Posterior cingulate gyrus (tissue), 11 donors: ENCODE data around the gene MIF.

ENCODE experiments used
- DNase-seq, 10 donors: peaks; one replicate each; pipeline versions ENCODE4 v3.0.0 to v3.0.0-alpha.2; 2020 to 2021; ENCODE audit warnings: mixed read lengths in 3 of 10
- intact Hi-C: fragments of 100-400 bp; cut with DNase I; formaldehyde crosslinking; loops from one replicate; pipeline ENCODE4 v1.15.1; 2023

MIF gene

DNA sequence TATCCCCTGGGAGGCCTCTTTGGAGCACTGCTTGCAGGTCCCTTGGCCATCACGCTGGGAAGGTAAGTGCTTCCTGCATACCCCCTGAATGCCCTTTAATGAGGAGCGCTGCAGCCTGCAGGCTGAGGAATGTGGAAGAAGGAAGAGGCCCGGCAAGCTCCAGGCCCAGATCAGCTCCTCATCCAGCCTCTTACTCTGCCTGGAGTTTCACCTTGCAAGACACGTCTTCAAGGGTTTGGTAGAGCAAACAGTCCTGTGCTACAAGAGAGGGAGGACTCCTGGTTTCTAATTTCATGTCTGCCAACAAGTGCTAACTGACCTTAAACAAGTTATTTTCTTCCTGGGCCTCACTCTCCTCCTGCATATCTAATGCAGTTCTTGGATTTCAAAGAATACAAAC is 25.6 kb upstream of the MIF start:
- intact Hi-C loops, result no loop called here
- DNase-seq, result no peak

DNA sequence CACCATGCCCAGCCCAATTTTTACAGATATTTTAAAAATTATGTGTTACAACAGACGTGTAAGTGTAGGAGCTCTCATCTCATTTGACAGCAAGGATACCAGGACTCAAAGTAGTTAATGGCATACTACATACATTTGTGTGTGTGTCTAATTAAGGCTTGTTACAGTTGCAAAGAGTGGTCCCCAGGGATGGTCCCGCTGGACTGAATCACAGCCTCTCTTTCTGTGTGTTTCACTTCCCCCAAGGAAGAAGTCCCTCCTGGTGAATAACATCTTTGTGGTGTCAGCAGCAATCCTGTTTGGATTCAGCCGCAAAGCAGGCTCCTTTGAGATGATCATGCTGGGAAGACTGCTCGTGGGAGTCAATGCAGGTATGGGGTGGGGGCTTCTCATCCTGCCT is 19.3 kb upstream of the MIF start:
- intact Hi-C loops, result no loop called here
- peak in 1 of 10 donors; percentile 3 for DNase-seq

DNA sequence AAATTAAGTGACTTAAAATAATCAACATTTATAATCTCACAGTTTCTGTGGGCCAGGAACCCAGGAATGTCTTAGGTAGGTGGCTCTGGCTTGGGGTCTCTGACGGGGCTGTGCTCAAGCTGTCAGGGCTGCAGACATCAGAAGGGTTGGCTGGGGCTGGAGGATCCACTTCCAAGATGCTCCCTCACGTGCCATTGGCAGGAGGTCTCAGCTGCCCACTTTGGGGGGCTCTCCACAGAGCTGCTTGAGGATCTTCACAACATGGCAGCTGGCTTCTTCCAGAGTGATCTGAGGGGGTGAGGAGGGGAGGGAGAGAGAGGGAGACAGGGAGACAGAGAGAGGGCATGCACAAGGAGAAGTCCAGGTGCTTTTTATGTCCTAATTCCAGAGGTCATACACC is 18.4 kb upstream of the MIF start:
- intact Hi-C loops, result no loop called here

DNA sequence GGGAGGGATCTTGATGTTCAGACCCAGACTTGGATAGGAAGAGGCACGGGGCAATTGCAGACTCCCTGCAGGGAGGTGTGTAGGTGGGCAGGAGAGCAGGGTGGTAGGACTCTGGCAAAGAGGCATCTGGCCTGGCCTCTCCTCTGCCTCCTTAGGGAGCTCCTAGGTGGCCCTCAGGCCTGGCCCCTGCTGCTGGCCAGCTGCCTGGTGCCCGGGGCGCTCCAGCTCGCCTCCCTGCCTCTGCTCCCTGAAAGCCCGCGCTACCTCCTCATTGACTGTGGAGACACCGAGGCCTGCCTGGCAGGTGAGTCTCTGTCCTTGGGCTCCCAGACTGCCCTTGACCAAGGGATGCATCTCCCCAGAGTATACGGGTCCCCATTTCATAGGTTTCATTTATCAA is 16.6 kb upstream of the MIF start:
- intact Hi-C loops, result no loop called here

More for the DNA sequence above, 18.4 kb upstream of the MIF start:
- peak in 2 of 10 donors; percentile 26 to 54 for DNase-seq

DNA sequence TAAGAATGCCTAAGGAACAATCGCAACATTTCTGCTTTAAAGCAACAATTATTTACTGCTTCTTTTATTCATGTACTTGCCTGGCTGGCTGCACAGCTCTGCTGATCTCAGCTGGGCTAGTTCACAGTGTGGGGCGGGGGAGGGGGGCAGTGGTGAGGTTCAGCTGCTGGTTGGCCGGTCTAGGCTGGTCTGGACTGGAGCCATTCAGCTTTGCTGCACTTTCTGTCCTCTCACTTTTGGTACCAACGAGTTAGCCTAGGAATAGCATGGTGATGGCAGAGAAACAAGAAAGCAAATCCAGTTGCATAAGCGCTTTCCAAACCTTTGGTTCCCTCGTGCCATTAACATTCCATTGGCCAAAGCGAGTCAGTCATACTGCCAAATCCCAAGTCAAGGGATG is 16.0 kb upstream of the MIF start:
- peak in 3 of 10 donors; percentile 27 to 59 (median 59) for DNase-seq
- intact Hi-C loops, result no loop called here

More for the DNA sequence above, 16.6 kb upstream of the MIF start:
- DNase-seq, result peak in 2 of 10 donors; percentile 37 to 62

DNA sequence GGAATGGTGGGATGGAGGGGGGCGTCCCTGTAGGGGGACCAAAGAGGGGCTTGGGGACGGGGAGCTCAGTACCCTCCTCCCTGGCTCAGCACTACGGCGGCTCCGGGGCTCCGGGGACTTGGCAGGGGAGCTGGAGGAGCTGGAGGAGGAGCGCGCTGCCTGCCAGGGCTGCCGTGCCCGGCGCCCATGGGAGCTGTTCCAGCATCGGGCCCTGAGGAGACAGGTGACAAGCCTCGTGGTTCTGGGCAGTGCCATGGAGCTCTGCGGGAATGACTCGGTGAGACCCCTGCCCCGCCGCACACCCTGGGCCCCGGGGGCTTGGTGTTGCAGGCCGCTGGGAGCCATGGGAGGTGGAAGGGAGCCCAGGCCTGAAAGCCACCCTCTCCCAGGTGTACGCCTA is 11.8 kb upstream of the MIF start:
- DNase-seq, result peak in 1 of 10 donors; percentile 69
- intact Hi-C loops, result no loop called here

DNA sequence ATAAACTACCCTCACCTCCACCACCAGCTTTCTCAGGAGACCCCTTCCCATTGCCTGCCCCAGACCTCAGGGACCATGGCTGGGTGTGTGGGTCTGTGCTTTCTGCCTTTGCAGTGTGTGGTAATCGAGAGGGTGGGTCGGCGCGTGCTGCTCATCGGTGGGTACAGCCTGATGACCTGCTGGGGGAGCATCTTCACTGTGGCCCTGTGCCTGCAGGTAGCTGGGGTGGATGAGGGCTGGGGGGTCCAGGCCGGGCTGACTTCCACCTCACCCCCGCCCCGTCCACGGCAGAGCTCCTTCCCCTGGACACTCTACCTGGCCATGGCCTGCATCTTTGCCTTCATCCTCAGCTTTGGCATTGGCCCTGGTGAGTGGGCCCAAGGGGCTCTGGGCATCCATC is 10.5 kb upstream of the MIF start:
- intact Hi-C loops, result no loop called here
- peak in 1 of 10 donors; percentile 47 for DNase-seq

DNA sequence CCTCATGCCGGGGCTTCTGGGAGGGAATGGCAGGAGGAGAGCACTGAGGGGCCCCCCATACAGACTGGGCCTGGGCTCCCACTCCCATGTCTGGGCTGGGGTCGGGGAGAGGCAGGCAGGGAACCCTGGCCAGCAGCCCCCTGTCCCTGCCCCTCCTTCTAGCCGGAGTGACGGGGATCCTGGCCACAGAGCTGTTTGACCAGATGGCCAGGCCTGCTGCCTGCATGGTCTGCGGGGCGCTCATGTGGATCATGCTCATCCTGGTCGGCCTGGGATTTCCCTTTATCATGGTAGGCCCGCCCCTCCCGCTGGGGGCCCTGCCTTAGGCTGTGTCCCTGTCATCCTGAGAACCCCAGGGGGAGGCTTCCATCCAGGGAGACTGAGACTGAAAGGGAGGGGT is 10.0 kb upstream of the MIF start:
- DNase-seq, result peak in 2 of 10 donors; percentile 39 to 72
- intact Hi-C loops, result no loop called here

DNA sequence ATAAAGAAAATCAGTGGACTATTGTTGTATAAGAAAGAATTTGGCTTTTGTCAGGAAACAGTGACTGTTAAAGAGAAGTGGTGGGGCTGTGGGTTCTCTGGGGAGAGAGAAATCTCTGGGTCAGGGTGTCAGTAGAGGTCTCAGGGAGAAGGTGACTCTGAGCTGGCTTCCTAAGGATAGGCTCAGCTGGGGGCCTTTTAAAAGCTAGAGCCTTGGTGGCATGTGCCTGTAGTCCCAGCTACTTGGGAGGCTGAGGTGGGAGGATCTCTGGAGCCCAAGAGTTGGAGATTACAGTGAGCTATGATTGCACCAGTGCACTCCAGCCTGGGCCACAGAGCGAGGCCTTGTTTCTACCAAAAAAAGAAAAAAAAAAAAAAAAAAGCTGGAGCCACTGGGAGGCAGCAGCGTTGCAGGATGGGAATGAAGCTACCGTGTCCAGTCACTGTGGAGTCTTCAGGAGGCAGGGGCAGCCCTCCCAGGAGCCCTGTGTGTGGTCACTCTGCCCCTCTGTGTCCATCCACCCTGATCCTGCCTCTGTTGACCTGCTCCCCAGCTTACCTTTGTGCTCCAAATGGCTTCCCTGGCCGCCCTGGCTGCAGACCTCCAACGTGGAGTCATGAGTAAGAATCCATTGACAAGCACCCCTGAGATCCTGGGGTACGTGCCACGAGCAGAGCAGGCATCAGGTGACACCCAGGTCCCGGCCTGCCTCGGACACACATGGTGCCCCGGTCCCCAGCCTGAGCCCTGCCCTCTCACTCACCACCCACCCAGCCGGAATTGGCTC is 5.4 kb upstream of the MIF start:
- intact Hi-C loops, result no loop called here
- DNase-seq, result peak in 2 of 10 donors; percentile 64 to 88

DNA sequence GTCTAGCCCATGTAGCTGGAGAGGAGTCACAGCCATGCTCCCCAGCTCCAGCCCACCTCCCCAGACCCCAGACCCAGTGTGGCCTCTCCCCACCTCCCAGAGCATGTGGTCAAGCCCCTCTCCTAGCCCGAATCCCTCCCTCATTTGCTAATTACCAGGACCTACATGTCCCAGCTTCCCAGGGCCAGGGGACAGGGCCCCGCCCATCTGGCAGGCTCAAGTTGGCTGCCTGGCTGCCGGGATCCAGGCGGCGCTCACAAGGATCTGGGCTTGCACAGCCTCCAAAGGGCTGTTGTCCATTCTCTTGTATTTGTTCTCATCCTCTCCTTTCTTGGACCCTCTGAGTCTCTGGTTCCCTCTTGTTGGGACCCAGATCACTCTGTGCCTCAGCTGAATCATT is 4.6 kb upstream of the MIF start:
- DNase-seq, result peak in 2 of 10 donors; percentile 34 to 63
- intact Hi-C loops, result no loop called here

DNA sequence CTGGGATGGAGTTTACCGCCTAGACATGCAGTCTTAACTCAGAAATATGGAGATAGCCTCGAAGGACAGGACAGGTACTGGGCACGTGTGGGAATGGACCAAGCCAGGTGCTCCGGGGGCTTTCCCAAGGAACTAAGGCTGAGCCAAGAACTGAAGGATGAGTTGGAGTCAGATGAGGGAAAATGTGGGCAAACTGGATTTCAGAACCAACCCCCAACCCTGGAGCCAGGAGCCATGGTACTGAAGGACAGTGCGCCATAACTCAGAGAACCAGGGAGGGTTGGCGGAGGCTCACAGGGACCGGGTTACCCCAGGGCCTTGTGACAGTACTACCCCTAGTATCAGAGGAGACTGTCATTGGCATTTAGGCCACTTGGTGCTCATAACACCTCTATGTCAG is 2.5 kb upstream of the MIF start:
- DNase-seq, result peak in 1 of 10 donors; percentile 16
- intact Hi-C loops, result no loop called here

DNA sequence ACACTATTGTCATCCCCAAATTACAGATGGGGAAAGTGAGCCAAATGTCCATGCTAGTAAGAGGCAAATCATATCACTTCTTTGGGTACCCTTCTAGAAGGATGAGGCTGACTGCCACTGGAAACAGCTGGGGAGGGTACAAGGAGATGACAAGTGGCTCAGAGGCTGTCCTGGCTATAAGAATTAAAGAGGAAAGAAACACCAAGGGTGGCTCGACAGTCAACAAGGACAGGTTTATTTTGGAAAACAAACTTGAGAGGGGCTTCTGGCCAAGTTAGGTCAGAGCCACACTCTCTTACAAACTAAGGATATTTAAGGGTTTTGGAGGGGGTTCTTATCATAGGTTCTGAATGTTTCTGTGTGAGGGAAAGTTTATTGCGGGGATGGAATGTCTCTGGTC is 2.1 kb upstream of the MIF start:
- peak in 1 of 10 donors; percentile 15 for DNase-seq
- intact Hi-C loops, result no loop called here

DNA sequence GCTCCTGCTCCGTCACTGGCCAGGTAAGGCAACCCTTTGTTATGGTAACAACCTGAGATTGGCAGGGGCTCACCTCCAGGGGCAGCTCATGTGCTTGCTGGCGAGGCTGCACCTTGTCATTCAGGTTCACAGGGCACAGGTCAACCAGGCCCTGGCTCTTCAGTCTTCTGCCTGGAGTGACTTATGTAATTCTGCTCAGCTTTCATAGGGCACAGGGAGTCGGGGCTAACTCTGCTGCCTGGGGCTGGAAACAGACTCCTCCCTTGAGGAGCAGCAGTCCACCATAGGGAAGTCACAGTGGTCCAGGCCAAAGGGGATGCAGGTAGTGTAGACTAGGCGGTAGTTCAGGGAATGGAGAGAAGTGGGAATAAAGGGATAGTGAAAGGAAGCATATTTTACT is 1.5 kb upstream of the MIF start:
- intact Hi-C loops, result no loop called here
- DNase-seq, result no peak

DNA sequence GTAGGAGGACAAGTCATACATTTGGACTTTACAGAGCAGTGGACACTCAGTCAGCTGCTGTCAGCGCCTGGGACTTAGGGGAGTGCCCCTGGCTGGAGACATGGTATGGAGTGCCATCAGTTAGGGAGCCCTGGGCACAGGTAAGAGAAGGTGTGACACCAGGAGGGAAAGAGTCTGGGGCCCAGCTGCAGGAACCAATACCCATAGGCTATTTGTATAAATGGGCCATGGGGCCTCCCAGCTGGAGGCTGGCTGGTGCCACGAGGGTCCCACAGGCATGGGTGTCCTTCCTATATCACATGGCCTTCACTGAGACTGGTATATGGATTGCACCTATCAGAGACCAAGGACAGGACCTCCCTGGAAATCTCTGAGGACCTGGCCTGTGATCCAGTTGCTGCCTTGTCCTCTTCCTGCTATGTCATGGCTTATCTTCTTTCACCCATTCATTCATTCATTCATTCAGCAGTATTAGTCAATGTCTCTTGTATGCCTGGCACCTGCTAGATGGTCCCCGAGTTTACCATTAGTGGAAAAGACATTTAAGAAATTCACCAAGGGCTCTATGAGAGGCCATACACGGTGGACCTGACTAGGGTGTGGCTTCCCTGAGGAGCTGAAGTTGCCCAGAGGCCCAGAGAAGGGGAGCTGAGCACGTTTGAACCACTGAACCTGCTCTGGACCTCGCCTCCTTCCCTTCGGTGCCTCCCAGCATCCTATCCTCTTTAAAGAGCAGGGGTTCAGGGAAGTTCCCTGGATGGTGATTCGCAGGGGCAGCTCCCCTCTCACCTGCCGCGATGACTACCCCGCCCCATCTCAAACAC is 850 bp upstream of the MIF start:
- intact Hi-C loops, result no loop called here
- peak in 1 of 10 donors; percentile 32 for DNase-seq

DNA sequence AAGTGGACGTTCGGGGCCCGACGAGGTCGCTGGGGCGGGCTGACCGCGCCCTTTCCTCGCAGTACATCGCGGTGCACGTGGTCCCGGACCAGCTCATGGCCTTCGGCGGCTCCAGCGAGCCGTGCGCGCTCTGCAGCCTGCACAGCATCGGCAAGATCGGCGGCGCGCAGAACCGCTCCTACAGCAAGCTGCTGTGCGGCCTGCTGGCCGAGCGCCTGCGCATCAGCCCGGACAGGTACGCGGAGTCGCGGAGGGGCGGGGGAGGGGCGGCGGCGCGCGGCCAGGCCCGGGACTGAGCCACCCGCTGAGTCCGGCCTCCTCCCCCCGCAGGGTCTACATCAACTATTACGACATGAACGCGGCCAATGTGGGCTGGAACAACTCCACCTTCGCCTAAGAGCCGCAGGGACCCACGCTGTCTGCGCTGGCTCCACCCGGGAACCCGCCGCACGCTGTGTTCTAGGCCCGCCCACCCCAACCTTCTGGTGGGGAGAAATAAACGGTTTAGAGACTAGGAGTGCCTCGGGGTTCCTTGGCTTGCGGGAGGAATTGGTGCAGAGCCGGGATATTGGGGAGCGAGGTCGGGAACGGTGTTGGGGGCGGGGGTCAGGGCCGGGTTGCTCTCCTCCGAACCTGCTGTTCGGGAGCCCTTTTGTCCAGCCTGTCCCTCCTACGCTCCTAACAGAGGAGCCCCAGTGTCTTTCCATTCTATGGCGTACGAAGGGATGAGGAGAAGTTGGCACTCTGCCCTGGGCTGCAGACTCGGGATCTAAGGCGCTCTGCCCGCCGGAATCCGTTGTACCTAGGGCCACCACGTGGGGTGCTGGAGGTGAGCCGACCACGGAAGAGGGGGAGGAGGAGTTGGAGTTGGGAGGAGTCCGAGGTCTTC is 771 bp downstream of the MIF start:
- DNase-seq, result peak; percentile 40 to 94 (median 66)
- intact Hi-C loops, result no loop called here

DNA sequence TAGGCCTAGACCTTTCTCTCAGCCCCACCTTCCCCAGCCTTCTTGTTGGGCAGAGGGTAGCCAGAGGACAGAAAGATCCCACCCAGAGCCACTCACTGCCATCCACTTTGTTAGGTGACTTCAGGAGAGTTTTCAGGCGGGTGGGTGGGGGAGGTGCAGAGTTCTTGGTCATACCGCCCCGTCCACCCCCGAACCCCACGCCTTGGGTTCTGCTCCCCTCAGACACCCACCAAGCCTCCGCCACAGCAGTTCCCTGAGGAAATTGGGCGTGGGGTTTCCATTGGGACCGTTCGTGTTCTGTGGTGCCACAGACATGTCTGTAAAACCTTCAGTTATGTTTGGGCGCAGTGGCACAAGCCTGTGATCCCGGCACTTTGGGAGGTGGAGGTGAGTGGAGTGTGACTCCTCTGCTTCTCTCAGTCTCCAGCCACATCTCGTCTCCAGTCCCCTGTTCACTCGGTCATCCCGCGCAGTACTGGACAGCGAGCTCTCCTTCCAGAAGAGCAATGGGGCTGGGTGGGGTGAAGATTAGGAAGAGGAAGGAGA is 1.5 kb downstream of the MIF start:
- peak in 1 of 10 donors; percentile 52 for DNase-seq
- intact Hi-C loops, result no loop called here

DNA sequence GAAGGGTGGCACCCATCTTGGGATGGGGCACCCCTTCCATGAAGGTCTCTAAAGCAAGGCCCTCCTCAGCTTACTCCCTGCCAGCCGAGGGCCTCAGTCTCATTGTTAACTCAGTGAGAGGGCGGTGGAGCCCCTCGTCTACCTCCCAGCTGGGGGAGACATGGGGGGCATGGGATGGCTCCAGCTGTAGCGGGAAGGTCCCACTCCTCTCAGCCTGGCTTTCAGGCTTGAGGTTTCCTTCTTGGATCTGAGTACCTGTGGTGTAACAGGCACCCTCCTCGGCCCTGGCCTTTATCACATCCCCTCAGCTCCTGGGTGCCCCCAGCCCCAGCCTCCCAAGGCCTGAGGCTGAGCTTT is 2.0 kb downstream of the MIF start:
- intact Hi-C loops, result no loop called here
- DNase-seq, result peak in 1 of 10 donors; percentile 59

DNA sequence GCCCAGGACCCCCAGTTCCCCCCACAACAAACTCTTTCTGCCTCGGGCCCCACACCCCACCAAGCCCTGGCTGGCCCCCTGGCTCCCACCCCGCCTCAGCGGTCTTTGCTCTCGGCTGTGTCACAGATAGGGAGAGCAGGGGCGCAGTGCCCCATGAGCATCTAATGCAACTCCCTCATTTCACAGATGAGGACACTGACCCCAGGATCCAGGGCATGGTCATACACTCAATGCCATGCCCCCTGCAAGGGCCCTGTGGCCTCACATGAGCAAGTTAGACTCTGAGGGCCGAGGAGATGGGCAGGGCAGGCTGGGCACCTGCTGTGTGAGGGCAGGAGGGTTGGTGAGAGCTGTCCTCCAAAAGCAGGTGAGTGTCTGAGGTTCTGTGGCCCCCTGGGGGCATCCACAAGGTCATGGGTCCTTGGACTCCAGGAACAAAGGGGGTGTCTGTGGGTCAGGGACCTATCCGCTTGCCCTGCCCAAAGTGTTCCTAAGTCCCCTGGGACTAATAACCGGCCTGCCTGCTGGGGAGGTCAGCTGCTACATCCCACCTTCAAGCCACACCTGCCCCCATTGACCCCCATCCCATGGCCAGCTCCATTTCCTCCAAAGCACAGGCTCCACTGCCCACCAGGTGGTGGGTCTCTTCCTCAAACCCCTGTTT is 2.5 kb downstream of the MIF start:
- peak in 1 of 10 donors; percentile 59 for DNase-seq
- intact Hi-C loops, result no loop called here

DNA sequence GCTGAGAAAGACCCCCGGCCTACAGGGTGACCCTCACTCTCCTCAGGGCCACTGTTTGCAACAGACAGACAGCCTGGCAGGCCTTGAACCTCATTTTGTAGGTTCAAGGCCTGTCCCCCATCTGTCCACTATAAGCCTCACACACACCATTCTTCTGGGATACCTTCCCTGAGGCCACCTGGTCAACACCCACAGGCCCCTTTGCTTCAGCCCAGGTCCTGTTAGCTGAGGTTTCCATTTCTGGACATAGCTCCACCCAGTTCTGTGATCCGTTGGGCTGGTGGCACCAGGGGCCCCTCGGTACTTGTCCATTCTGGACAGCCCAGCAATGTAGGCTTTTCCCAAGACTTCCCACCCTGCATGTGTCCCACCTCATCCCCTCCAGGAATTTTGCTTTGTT is 3.1 kb downstream of the MIF start:
- intact Hi-C loops, result no loop called here
- DNase-seq, result peak in 1 of 10 donors; percentile 37
